Nephron progenitor cell (in vitro differentiated cells): ENCODE results near the gene DGKH.

Experiments
- DNase-seq: peaks from one replicate; pipeline ENCODE4 v3.0.0; 2021
- H3K27ac Mint-ChIP-seq: 2 replicates; pipeline ENCODE4 v1.8.0; 2021; ENCODE audit warnings: mild to moderate bottlenecking, moderate library complexity, mixed read lengths
- H3K27me3 Mint-ChIP-seq: 2 replicates; pipeline ENCODE4 v1.8.0; 2021; ENCODE audit warnings: mild to moderate bottlenecking, low read depth, mixed read lengths; ENCODE audit not compliant: poor library complexity
- H3K36me3 Mint-ChIP-seq: 2 replicates; pipeline ENCODE4 v1.8.0; 2021; ENCODE audit warnings: low read depth, mixed read lengths
- H3K4me1 Mint-ChIP-seq: 2 replicates; pipeline ENCODE4 v1.8.0; 2021; ENCODE audit warnings: mixed read lengths
- H3K4me3 Mint-ChIP-seq: 2 replicates; pipeline ENCODE4 v1.8.0; 2021; ENCODE audit warnings: mild to moderate bottlenecking, moderate library complexity, mixed read lengths
- H3K9me3 Mint-ChIP-seq: 2 replicates; pipeline ENCODE4 v1.8.0; 2021; ENCODE audit warnings: mild to moderate bottlenecking, moderate library complexity, mixed read lengths
- TF ChIP-seq, protein P1 (sequence below): fragments of 200-600 bp; sonication (generic); IDR thresholded peaks from 2 replicates; pipeline ENCODE4 v1.5.0; 2021; ENCODE audit warnings: antibody characterized with exemption

DGKH gene, protein sequence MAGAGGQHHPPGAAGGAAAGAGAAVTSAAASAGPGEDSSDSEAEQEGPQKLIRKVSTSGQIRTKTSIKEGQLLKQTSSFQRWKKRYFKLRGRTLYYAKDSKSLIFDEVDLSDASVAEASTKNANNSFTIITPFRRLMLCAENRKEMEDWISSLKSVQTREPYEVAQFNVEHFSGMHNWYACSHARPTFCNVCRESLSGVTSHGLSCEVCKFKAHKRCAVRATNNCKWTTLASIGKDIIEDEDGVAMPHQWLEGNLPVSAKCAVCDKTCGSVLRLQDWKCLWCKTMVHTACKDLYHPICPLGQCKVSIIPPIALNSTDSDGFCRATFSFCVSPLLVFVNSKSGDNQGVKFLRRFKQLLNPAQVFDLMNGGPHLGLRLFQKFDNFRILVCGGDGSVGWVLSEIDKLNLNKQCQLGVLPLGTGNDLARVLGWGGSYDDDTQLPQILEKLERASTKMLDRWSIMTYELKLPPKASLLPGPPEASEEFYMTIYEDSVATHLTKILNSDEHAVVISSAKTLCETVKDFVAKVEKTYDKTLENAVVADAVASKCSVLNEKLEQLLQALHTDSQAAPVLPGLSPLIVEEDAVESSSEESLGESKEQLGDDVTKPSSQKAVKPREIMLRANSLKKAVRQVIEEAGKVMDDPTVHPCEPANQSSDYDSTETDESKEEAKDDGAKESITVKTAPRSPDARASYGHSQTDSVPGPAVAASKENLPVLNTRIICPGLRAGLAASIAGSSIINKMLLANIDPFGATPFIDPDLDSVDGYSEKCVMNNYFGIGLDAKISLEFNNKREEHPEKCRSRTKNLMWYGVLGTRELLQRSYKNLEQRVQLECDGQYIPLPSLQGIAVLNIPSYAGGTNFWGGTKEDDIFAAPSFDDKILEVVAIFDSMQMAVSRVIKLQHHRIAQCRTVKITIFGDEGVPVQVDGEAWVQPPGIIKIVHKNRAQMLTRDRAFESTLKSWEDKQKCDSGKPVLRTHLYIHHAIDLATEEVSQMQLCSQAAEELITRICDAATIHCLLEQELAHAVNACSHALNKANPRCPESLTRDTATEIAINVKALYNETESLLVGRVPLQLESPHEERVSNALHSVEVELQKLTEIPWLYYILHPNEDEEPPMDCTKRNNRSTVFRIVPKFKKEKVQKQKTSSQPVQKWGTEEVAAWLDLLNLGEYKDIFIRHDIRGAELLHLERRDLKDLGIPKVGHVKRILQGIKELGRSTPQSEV

DNA sequence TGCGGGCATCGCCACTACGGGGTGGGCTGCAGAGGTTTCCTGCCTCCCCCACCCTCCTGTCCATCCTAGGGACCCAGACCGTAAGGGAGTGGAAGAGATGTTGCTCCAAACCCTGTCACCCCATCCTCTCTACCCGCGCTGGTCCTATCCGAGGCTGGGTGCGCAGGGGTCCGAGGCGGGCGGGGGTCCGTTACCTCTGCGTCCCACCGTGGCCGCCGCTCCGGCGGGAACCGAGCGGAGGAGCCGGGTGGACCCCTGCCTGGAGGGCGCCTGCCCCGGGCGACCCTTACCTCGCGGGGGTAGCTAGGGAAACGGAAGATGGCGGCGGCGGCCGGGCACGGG lies at the start of gene DGKH:
Gene DGKH (plus strand): TSS at position 307 of the 342 bp plus-strand sequence. CDS start 126 bp downstream, outside the sequence.
- no peaks in the 10 kb centered on the region for H3K9me3 Mint-ChIP-seq
- peak within 1 kb of the TSS; percentile 91 for H3K4me3 Mint-ChIP-seq
- DNase-seq: no peak
- peaks cover 25% of the 10 kb centered on the region for H3K27me3 Mint-ChIP-seq
- TF ChIP-seq, protein P1, sequence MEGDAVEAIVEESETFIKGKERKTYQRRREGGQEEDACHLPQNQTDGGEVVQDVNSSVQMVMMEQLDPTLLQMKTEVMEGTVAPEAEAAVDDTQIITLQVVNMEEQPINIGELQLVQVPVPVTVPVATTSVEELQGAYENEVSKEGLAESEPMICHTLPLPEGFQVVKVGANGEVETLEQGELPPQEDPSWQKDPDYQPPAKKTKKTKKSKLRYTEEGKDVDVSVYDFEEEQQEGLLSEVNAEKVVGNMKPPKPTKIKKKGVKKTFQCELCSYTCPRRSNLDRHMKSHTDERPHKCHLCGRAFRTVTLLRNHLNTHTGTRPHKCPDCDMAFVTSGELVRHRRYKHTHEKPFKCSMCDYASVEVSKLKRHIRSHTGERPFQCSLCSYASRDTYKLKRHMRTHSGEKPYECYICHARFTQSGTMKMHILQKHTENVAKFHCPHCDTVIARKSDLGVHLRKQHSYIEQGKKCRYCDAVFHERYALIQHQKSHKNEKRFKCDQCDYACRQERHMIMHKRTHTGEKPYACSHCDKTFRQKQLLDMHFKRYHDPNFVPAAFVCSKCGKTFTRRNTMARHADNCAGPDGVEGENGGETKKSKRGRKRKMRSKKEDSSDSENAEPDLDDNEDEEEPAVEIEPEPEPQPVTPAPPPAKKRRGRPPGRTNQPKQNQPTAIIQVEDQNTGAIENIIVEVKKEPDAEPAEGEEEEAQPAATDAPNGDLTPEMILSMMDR: no peak
- H3K36me3 Mint-ChIP-seq: peaks cover 5% of the 10 kb centered on the region
- H3K27ac Mint-ChIP-seq: peak within 1 kb of the TSS; percentile 7
- H3K4me1 Mint-ChIP-seq: peaks cover 23% of the 10 kb centered on the region

DNA sequence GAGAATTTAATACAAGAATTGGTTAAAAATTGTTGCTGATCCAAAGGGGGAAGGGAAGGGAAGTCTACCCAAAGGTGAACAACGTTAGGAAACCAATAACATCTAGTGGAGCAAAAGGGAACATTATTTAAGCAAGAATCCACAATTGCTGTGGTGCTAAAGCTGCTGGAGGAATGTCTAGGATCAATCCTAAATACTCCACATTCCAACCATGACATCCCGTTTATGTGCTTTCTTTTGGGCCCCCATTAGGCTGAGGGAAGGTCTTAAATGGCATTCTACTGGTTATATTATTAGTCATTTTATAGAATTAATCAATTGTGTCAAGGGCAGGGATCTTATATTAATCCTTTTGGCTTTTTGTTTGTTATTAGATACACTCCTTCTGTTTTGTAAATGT lies 47.6 kb upstream of the DGKH start:
- DNase-seq: no peak
- Mint-ChIP-seq H3K27ac (no peak overlapping the region), H3K4me3 (no peak overlapping the region), H3K36me3 (no peaks in the 10 kb centered on the region), H3K4me1 (peaks cover 17% of the 10 kb centered on the region), H3K9me3 (no peaks in the 10 kb centered on the region), H3K27me3 (peaks cover 7% of the 10 kb centered on the region)
- TF ChIP-seq, protein P1: no peak

DNA sequence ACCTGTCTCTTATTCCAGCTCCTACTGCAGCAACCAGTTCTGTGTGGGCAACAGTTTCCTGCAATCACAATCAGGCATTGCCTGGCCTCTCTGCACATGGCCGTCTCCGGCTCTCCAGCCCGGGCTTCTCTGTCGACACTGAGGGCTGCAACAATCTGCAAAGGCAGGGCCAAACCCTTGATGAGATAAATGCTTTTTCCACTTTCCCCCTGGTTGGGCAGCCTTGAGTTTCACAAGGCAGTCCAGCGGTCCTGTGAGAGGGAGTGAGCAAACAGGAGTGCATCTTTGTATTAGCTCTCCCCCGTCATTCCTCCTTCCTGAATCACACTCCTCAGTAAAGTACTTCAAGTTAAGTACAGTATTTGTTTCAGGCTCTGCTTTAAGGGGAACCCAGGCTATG lies 46.9 kb upstream of the DGKH start:
- peak; percentile 9 for DNase-seq
- peaks cover 7% of the 10 kb centered on the region for H3K27me3 Mint-ChIP-seq
- no peaks in the 10 kb centered on the region for H3K36me3 Mint-ChIP-seq
- H3K4me3 Mint-ChIP-seq: no peak overlapping the region
- TF ChIP-seq, protein P1: no peak
- peak overlapping the region; percentile 9 for H3K27ac Mint-ChIP-seq
- H3K9me3 Mint-ChIP-seq: no peaks in the 10 kb centered on the region
- H3K4me1 Mint-ChIP-seq: peaks cover 17% of the 10 kb centered on the region

DNA sequence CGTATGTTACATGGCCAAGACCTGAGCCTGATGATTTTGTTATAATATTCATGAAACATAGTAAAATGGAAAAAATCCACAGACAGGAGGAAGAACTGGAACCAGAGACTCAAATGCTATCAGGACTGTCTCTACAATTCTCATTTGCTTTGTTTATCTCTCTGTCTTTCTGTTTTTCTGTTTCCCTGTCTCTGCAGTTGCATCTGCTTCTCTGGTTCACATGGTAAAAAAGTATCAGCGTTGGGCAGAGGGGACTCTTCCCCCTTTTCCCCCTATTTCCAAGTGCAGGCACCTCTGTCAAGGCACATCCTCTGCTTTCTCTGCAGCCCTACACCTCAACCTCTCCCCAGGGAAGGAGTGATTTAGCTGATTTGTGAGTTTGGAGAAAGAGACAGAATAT lies 46.4 kb upstream of the DGKH start:
- DNase-seq: no peak
- no peak overlapping the region for H3K4me3 Mint-ChIP-seq
- H3K27ac Mint-ChIP-seq: no peak overlapping the region
- no peaks in the 10 kb centered on the region for H3K9me3 Mint-ChIP-seq
- TF ChIP-seq, protein P1: no peak
- H3K36me3 Mint-ChIP-seq: no peaks in the 10 kb centered on the region
- peaks cover 17% of the 10 kb centered on the region for H3K4me1 Mint-ChIP-seq
- H3K27me3 Mint-ChIP-seq: peaks cover 7% of the 10 kb centered on the region

DNA sequence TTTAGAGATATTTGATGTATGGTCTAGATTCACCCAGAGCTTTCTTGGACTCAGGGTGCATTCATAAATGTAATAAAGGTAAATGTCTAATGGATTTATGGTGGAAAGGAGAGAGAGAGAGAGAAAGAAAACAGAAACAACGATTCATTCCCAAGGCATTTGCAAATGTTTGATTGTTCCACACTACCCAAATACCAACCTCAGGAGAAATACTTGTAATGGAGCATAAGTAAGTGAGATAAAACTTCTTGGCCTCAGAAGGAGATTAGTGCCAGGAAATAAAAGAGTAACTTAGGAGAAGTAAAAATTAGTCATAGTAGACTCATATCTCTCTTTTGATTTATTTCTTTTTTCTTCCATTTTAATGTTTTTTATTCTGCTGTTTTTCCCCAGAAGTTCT lies 40.6 kb upstream of the DGKH start:
- no peaks in the 10 kb centered on the region for H3K9me3 Mint-ChIP-seq
- no peaks in the 10 kb centered on the region for H3K27me3 Mint-ChIP-seq
- H3K4me1 Mint-ChIP-seq: peaks cover 6% of the 10 kb centered on the region
- no peak for DNase-seq
- H3K27ac Mint-ChIP-seq: no peak overlapping the region
- H3K4me3 Mint-ChIP-seq: no peak overlapping the region
- H3K36me3 Mint-ChIP-seq: no peaks in the 10 kb centered on the region
- TF ChIP-seq, protein P1: no peak
